Epithelial cell of prostate (primary cell): ENCODE measurements around the gene TNS3.

ENCODE experiments used
- DNase-seq: peaks from one replicate; pipeline ENCODE4 v3.0.0-alpha.2; 2011; ENCODE audit warnings: low read depth, low spot score
- H3K27ac ChIP-seq: fragments of 450-650 bp; 2 replicates; pipeline ENCODE4 v1.5.1; 2017; ENCODE audit warnings: mild to moderate bottlenecking

TNS3 gene

DNA sequence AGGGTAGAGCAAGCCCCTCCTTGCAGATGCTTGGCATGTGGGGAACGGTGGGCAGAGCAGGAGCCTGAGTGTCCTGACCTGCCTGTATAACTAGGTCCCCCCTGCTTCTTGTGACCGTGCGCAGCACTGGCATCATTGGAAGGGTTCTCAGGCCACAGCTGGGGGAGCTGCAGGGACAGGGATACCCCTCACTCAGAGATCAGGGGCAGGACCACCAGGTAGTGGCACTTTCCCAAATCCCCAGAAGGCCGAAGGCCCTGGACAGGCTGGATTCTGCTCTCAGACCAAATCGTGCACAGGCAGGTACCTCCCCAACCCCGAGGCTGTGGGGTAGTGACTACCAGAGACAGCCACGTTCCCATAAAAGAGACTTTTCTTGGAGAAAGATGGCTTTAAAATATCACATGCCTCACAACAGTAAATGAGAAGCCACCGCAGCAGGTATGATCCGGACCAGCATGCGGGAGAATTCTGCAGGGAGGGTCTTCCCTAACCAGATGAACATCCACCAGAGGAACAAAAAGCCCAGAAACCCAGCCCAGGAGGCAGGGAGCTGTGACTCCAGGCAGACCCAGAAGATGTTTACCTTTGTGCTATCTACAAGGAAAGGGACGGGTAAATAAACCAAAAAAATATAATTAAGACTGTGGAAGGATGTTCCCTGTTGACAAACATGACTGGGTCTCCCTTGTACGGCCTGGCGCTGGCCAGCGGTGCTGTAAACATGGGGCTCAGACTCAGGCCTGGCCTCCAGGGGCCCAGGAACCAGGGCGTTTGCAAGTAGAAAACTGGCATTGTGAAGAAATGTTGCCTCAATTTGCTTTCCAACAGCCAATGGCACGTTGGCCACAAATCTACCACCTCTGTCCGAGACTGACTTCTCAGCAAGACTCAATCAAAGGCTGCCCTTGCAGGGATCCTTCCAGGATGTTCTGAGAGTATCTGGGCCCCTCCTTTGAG, 180.0 kb downstream of the TNS3 start:
- no peak for DNase-seq
- no peak overlapping the region for H3K27ac ChIP-seq

DNA sequence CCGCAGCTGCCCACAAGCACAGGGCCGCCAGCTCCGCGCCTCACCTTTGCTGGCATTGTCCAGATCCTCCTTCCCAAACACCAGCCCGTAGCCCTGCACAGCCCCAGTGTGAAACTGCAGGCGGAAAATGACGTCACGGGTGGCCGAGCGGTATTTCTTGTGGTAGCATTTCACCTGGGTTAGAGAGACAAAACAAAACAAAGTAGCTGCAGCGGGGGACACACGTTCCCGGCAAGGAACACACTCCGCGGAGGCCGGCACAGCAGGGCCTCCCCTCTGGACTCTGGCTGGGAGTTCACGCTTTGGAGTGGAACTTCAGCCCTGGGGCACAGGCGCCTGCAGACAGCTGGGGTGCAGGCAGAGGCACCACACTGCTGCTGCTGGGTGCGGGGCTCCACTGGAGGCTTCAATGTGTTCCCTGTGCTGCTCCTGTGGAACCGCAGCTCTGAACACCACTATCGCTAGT, 181.1 kb downstream of the TNS3 start:
- DNase-seq = no peak
- H3K27ac ChIP-seq = no peak overlapping the region

DNA sequence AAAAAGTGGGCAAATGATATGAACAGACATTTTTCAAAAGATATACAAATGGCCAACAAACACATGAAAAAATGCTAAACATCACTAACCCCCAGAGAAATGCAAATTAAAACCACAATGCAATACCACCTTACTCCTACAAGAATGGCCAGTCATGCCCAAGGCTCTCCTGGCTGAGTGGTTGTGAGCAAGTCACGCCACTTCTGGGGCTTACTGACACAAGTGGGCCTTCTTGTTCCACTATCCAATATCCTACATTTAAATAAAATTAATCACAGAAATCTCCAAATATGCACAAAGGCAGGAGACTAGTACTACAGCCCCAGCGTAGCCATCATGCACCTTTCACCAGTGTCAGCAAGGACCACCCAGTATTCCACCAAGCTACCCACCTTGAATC, 181.9 kb downstream of the TNS3 start:
- H3K27ac ChIP-seq = no peak overlapping the region
- DNase-seq = no peak

DNA sequence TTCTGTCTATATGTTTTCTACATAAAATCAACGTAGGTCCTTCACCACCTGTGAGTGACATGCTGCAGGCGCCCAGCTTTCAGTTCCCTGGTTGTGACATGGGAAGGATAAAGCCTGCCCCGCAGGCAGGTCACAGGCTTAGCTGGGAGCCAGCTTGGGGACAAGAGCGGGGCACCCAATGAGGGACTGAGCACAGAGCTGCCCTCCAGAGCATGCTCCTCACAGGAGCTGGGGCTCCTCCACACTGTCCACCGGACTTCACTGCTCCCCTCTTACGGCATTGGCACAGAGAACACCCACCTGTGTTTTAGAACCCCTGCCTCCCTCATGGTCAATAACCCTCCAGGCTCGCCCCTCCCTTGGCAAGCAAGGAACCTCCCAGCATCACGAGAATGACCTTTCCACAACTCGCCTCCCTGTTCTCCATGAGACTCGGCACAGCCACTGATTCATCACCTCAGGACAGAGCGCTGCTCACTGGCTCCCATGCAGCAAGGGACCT, 187.1 kb downstream of the TNS3 start:
- H3K27ac ChIP-seq = no peak overlapping the region
- DNase-seq = no peak

DNA sequence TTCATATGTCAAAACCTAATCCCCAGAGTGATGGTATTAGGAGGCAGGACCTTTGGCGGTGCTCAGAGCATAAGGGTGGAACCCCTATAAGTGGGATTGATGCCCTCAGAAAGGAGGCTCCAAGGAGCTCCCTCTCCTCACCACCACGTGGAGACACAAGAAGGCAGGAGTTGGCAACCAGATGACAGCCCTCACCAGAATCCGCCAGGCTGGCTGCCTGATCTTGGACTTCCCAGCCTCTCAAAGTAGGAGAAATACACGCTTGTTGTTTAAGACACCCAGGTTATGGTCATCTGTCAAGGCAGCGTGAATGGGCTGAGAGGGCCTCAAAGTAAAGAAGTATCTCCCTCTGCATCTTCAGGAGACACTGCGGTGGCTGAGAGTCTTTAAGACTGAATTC, 187.7 kb downstream of the TNS3 start:
- no peak for DNase-seq
- H3K27ac ChIP-seq = no peak overlapping the region

DNA sequence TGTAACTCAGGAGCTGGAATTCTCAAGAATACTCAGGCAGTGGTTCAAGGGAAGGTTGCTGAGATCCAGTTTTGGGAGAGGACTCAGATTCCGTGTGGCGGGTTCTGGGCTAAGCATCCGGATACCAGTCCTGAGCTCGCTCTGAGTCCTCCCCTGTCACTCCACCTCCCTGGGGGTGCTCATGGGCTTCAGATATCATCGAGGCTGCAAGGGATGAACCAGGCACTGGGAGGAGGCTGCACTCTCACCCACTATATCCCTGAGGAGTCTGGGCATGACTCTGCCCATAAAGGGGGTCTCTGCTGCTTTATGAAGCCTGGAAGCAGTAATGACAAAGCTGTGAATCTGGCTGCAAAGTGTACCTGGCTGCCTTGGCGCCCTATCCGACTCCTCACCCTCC, 188.5 kb downstream of the TNS3 start:
- H3K27ac ChIP-seq = no peak overlapping the region
- DNase-seq = no peak

DNA sequence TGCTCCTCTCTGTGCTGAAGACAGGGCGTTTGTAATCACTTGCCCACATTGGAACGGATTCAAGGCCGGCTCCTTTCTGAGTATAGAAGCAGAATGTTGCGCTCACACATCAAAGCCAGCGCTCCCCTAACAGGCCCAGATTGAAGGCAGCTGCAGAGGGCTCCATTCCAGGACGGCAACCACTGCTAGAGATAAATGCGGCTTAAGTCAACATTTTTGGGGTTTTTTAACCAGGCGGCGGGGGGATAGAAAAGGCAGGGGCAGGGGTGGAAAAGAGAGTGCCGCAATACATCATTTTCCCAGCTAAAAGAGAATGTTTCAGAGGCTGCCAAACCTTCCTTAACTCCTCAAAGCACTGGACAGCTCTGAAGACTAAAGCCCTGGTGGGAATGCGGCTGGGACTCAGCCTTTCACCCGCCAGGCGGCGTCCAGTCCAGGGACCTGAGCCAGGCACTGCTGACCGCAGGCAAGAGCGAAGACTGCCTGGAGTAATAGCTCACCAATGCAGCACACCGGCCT, 189.6 kb downstream of the TNS3 start:
- no peak overlapping the region for H3K27ac ChIP-seq
- no peak for DNase-seq

DNA sequence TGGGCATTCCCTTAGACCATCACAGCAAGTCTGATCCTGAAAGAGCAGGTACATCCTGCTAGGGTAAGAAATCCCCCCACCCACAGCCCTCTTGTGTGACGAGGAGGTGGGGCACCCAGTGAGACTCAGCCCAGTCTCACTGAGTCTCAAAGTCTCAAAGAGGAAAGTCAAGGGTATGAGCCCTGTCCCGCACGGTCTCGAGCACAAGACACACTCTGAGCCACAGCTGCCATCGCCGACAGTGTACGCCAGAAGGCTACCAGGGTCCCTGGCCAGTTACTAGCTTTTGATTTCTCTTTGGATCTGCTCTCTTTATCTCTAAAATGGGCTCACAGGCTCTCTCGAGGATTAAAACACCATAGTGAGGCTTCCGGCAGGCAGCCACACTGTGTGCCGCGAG, 190.2 kb downstream of the TNS3 start:
- no peak for DNase-seq
- no peak overlapping the region for H3K27ac ChIP-seq

DNA sequence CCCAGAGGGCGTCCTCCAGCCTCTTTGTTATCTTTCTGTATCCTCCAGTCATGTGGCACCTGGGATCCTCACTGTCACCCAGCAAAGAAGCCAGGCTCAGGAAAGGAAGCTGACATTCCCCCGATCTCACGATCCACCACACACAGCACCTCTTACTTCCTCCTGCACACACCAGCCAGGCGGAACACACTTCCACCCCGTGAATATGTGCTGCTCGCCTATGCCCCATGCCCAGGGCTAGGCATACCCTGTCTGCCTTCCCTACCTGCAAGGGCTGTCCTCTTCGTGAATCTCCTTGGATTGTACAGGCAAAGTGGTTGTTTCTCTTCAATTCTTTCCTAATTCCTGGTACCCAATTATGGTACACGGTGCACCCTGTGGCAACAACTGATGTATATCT, 191.0 kb downstream of the TNS3 start:
- DNase-seq = no peak

DNA sequence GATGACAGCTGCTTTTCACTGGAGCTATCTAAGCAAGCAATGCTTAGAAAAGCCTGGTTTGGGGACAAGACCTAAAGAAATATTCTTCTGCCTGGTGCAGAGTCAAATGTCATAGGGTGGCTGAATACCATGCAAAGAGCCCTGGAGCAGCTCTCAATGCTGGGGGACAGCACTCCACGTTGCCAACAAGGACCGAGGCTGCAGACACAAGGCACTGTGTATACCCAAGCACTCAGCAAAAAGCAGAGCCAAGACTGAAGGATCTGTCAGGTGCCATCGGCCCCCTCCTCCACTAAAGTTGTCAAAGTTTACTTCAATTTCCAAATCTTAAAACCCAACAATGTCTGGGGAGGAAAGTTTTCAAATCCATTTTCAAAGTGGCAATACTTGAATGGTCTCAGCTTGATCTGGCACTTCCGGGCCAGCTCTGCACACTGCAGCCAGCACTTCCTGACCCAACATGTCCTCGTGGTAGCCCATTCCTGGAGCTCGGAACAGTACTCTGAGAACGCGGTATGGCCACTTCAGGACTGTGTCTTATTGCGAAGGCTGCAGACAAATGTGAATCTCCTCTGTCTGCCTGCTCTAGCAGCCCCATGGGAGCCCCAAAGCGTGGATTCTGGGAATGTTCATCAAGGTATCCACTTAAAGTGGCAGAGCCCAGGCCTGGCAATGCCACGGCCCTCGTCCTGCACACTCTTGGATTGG, 191.8 kb downstream of the TNS3 start:
- DNase-seq = no peak

More for the DNA sequence above, 191.0 kb downstream of the TNS3 start:
- H3K27ac ChIP-seq = no peak overlapping the region

DNA sequence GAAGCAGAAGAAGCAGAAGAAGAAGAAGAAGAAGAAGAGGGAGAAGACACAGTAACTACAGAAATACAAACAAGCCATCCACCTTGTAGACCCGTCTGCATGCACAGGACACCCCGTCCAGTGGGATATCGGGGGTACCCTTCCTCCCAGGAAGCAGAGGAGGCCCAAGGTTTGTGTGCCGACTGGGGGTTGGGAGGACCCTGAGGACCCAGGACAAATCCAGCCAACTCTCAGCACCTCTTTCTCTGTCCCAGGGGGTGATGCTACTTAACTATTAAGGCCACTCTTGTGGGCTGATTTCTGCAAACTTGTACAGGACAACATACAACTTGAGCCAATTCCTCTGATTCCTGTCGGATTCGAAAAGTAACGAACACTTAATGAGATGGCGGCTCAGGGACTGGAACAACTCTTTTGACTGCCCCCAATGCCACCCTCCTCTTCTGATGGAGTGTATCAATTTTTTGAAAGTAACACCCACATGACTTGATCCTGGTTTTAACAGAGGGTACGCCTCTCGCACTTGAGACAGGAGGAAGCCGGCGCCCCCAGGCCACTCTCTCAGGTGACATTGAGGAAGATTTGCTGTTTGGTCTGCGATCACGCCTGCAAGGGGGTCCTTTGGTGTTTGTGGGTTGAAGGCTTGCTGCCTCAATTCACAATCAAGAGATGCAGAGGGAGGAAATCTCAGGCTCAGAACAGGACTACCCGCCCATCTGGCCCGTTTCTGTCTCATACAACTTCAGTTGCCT, 192.6 kb downstream of the TNS3 start:
- H3K27ac ChIP-seq = no peak overlapping the region
- no peak for DNase-seq

More for the DNA sequence above, 191.8 kb downstream of the TNS3 start:
- H3K27ac ChIP-seq = no peak overlapping the region

DNA sequence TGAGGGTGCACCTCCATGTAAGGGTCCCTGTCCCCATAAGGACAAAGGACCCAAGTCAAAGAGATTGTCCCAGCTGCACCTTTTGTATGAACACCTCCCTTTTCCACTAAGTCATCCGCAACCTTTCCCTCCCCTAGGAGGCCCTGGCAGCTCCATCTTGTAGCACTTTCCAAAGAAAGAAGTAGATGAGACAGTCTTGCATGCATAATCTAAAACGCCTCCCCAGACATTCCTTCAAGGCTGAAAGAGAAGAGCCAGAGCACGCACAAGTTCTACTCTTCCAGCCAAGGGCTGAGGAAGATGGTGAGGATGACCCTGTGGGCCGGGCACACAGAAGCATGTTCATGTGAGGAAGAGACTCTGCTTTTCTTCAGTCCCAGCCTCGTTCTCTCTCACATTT, 194.4 kb downstream of the TNS3 start:
- H3K27ac ChIP-seq = no peak overlapping the region
- DNase-seq = no peak

DNA sequence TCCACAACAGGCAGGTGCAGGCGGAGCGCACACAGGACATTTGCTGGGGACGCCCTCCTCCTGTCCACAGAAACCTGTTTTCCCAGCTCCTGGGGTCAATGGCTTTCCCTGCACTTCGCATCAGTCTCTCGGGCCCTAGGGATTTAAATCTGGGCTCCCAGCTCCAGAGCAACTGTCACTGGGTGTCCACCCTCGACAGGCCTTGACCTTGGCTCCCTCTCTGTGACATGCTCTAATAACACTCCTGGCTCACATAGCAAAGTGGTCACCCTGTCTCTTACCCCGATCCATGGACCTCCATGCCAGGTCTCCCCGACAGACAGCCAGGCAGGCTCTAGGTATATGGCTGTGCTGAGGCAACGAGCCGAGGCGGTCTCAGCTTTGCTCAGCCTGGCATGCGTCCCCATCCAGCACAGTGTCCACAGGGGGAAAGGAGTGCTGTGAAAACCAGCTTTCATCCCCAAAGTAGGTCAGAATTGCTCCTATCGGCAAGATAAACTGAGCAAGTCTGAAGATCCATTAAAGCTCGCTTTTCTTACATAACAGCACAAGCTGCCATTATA, 195.6 kb downstream of the TNS3 start:
- DNase-seq = no peak
- H3K27ac ChIP-seq = no peak overlapping the region

DNA sequence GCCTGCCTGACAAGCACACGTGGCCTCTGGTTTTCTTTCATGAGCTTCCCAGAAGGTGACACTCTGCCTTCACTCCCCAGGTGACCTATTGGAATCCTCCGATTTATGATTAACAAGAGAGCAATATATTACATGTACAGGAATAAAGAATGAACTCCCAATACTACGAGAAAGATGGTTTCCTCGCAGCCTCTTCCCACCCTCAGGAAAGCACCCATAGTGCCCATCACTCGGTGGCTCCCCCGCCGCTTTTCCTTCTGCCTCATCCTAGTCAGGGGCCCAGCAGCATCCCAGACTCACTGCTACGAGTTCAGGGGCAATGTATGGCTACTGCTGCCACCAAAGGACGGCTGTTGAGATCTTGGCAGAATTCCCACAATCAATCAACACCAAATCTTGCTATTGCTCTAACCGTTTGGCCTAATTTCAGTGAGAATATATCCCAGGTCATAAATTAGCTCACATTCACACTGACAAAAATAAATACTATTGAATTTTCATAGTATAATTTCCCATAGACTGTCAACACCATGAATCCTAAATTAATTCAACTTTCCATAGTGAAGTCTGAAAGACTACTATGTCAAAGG, 196.3 kb downstream of the TNS3 start:
- no peak overlapping the region for H3K27ac ChIP-seq
- no peak for DNase-seq

DNA sequence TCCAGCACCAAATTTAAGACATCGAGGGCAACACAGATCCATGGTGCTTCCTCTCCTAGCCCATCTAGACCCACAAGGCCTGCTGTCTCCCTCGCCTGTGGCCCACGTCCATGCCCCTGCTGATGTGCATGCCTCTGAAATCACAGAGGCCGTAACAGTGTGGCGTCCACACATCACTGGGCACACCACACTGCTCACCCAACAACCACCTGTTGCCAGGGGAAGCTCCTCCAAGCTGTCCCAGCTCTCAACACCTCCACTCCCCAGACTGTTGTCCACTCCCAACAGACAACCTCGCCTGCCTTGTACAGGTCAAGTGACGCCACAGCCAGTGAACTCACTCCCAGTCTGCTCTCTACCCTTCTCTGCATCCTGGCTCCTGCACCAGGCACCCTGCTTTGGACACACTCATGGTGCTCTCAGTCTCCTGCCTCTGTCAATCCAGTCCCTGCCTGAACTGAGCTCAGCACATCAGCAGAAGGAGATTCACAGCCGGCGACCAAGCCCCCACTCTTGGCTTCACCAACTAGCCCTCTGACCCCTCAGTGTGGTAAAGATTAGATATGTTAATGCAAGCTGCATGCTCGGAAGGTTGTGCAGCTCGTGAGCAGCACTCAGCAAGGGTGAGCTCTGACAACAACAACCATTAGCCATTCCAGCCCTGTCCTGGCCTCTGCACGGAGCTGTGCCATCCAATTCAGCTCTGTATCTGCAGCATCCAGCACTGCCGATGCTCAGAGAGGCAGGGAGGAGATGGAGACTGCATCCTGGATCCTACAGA, 197.0 kb downstream of the TNS3 start:
- no peak for DNase-seq
- no peak overlapping the region for H3K27ac ChIP-seq

DNA sequence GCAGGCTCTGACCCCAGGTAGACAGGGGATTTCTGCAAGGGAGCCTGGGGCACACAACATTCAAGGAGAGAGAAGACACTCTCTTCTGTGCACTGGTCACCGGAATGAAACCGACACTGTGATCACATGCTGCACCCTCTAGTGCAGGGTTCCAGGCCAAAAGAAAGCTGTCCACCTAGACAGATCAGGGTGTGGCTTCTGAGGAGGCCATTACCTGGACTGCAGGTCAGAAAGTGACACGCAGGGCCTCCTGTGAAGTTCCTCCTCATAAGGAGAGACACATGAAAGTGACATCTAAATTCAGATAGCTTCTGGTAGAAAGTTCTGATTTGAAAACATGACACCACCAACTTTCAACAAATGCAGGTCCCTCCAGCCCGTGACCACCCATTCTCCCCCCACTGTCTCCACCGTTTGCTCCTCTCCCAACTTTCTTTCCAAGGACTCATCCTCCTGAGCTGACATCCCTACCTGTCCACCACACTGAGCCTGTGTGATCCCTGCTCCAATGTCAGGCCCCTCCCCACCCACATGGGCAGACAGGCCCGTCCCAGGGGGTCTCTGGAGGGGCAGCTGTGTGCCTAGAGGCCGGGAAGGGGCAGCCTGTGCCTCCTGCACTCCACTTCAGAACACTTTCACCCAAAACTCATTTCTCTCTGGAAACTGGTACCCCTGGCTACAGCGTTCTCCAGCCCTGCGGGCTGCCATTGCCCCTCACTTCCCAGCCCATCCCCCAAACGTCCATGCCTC, 198.0 kb downstream of the TNS3 start:
- no peak for DNase-seq
- H3K27ac ChIP-seq = no peak overlapping the region

DNA sequence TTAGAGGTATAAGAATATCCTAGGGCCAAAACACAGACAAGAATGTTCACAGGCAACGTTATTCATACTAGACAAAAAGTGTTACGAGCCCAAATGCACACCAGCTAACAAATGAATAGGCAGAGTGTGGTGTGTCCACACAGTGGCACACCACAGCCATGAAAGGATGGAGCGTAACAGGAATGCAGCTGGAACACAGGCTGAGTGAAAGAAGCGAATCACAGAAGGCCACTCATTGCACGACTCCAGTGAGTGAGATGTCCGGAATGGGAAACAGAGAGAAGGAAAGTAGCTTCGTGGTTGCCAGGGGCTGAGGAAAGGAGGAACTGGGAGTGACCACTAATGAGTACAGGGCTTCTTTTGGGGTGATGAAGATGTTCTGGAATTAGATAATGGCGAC, 198.8 kb downstream of the TNS3 start:
- DNase-seq = no peak
- H3K27ac ChIP-seq = no peak overlapping the region

DNA sequence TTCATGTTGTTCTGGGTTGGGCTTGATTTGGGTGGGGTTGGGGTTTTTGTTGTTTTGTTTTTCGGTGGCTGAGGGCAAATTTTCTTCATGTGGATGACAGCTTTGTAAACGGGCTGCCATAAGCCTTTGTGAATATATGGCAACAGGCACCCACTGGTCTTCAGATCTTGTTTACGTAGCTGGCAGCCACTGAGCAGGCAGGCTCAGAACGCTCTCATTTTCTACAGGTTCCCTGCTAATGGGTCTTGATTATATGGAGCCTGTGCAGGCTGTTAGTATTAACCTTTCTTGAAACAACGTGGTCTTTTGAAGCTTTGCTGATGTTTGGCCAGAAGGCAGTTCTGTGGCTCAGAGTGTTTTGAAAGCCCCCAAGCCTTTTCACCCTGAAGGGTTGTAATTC, 199.7 kb downstream of the TNS3 start:
- DNase-seq = no peak
- H3K27ac ChIP-seq = no peak overlapping the region
